H1 (cell line): ENCODE data around the gene PNLDC1. TPM values are rescaled to one million over a fixed set of nuclear protein-coding genes. Genes with fewer than 3 reads are reported as not detected.
A peak's percentile ranks its signal among the peaks of the same experiment; 100 is the strongest.

ENCODE experiments used
- CTCF ChIA-PET: fragments of 300-600 bp; sonication (Branson Sonifier 250); formaldehyde crosslinking; loops from one replicate; lab custom pipeline; 2021; ENCODE audit not compliant: partially characterized antibody; lab: Charles Lee
- POLR2A ChIA-PET: fragments of 300-600 bp; sonication (Branson Sonifier 250); formaldehyde crosslinking; loops from one replicate; lab custom pipeline; 2021; ENCODE audit warnings: inconsistent platforms; ENCODE audit not compliant: partially characterized antibody; lab: Charles Lee
- DNase-seq, 2 experiments: peaks; one replicate each; pipeline versions ENCODE4 v3.0.0 to v3.0.0-alpha.2; 2010 to 2022; ENCODE audit warnings: low spot score in 2 of 2, low read depth in 1 of 2, mixed read lengths in 1 of 2
- FAIRE-seq: peaks from 2 replicates; lab custom pipeline; 2011; peaks lifted over from hg19 to GRCh38; lab: Jason Lieb, UNC
- H2AFZ ChIP-seq: 2 replicates; pipeline ENCODE4 v1.8.1; 2012; ENCODE audit warnings: low read length, inconsistent platforms
- H2AK5ac ChIP-seq: 2 replicates; pipeline ENCODE4 v1.6.1; 2013; ENCODE audit warnings: low read depth, low read length
- H2BK120ac ChIP-seq: replicated peaks from 2 replicates; pipeline ENCODE3; 2013; ENCODE audit warnings: low read depth, low read length, inconsistent platforms
- H2BK12ac ChIP-seq: 2 replicates; pipeline ENCODE4 v1.6.1; 2013; ENCODE audit warnings: low read depth, low read length
- H2BK15ac ChIP-seq: 2 replicates; pipeline ENCODE4 v1.6.1; 2013; ENCODE audit warnings: low read length
- H2BK20ac ChIP-seq: 2 replicates; pipeline ENCODE4 v1.6.1; 2013; ENCODE audit warnings: low read length
- H2BK5ac ChIP-seq: 2 replicates; pipeline ENCODE4 v1.6.1; 2013; ENCODE audit warnings: low read depth, low read length
- H3K14ac ChIP-seq: 2 replicates; pipeline ENCODE4 v1.6.1; 2013; ENCODE audit warnings: inconsistent platforms; ENCODE audit not compliant: insufficient read length
- H3K18ac ChIP-seq: 2 replicates; pipeline ENCODE4 v1.6.1; 2013; ENCODE audit warnings: low read length; ENCODE audit errors: extremely low read depth
- H3K23ac ChIP-seq: 2 replicates; pipeline ENCODE4 v1.6.1; 2013; ENCODE audit warnings: inconsistent platforms; ENCODE audit not compliant: insufficient read length
- H3K23me2 ChIP-seq: 2 replicates; pipeline ENCODE4 v1.6.1; 2013; ENCODE audit warnings: low read depth, low read length
- H3K27ac ChIP-seq: 2 replicates; pipeline ENCODE4 v1.6.1; 2011; ENCODE audit warnings: low read depth, low read length, inconsistent platforms
- H3K27me3 ChIP-seq, 4 experiments: replicated peaks in 1 of 4; 1 replicate in 1 of 4; 2 replicates in 3 of 4; pipeline versions ENCODE4 v1.6.1 to v1.8.1; 2011 to 2013; ENCODE audit warnings: low read length in 3 of 4, mild to moderate bottlenecking in 3 of 4, inconsistent platforms in 2 of 4, mixed read lengths in 2 of 4, moderate library complexity in 1 of 4; ENCODE audit not compliant: control insufficient read depth in 3 of 4, insufficient read depth in 3 of 4; ENCODE audit errors: extremely low read depth in 1 of 4
- H3K36me3 ChIP-seq, 4 experiments: 2 replicates each; pipeline versions ENCODE4 v1.6.1 to v1.8.1; 2011 to 2013; ENCODE audit warnings: mild to moderate bottlenecking in 4 of 4, low read length in 3 of 4, moderate library complexity in 2 of 4, control low read depth in 1 of 4, inconsistent platforms in 1 of 4; ENCODE audit not compliant: insufficient read depth in 4 of 4, control insufficient read depth in 2 of 4
- H3K4ac ChIP-seq: replicated peaks from 2 replicates; pipeline ENCODE3; 2013; ENCODE audit warnings: low read length, low read depth, mixed read lengths, inconsistent platforms; ENCODE audit not compliant: insufficient read length
- H3K4me1 ChIP-seq, 4 experiments: replicated peaks in 1 of 4; 1 replicate in 1 of 4; 2 replicates in 3 of 4; pipeline versions ENCODE4 v1.6.1 to v1.8.1; 2011 to 2013; ENCODE audit warnings: low read length in 3 of 4, inconsistent platforms in 2 of 4, mixed read lengths in 1 of 4; ENCODE audit not compliant: insufficient read depth in 4 of 4, control insufficient read depth in 3 of 4
- H3K4me2 ChIP-seq, 2 experiments: 2 replicates each; pipeline versions ENCODE4 v1.6.1 to v1.8.1; 2011 to 2013; ENCODE audit warnings: low read depth in 2 of 2, low read length in 2 of 2, control low read depth in 1 of 2, inconsistent platforms in 1 of 2, mild to moderate bottlenecking in 1 of 2; ENCODE audit not compliant: insufficient read depth in 1 of 2
- H3K4me3 ChIP-seq, 4 experiments: fragments of 200-600, 300-600 bp in 1 of 4; sonication (generic), shearing (Covaris generic), sonication (Bioruptor Twin) in 1 of 4; 2 replicates each; pipeline versions ENCODE4 v1.5.1 to v1.8.1; 2011 to 2016; ENCODE audit warnings: low read length in 4 of 4, low read depth in 3 of 4, control low read depth in 2 of 4, inconsistent platforms in 2 of 4, mild to moderate bottlenecking in 2 of 4, mixed read lengths in 1 of 4, moderate library complexity in 1 of 4; ENCODE audit not compliant: insufficient read depth in 2 of 4; ENCODE audit errors: extremely low read depth in 1 of 4
- H3K56ac ChIP-seq: replicated peaks from 2 replicates; pipeline ENCODE3; 2013; ENCODE audit warnings: low read depth, mild to moderate bottlenecking, mixed read lengths, low read length, inconsistent platforms; ENCODE audit not compliant: insufficient read length
- H3K79me1 ChIP-seq: 2 replicates; pipeline ENCODE4 v1.6.1; 2013; ENCODE audit warnings: low read depth, low read length, control low read depth
- H3K79me2 ChIP-seq, 2 experiments: 2 replicates each; pipeline versions ENCODE4 v1.6.1 to v1.8.1; 2012 to 2013; ENCODE audit warnings: low read length in 2 of 2, mild to moderate bottlenecking in 2 of 2, inconsistent platforms in 1 of 2; ENCODE audit not compliant: insufficient read depth in 2 of 2, control insufficient read depth in 1 of 2
- H3K9ac ChIP-seq, 4 experiments: replicated peaks in 1 of 4; 1 replicate in 1 of 4; 2 replicates in 3 of 4; pipeline versions ENCODE4 v1.6.1 to v1.8.1; 2011 to 2013; ENCODE audit warnings: low read depth in 3 of 4, low read length in 3 of 4, control low read depth in 2 of 4, mild to moderate bottlenecking in 2 of 4, moderate library complexity in 2 of 4, inconsistent platforms in 1 of 4; ENCODE audit errors: extremely low read depth in 1 of 4
- H3K9me3 ChIP-seq, 2 experiments: 2 replicates each; pipeline versions ENCODE4 v1.6.1 to v1.8.1; 2012 to 2013; ENCODE audit warnings: mild to moderate bottlenecking in 2 of 2, moderate library complexity in 2 of 2, control low read depth in 1 of 2, inconsistent platforms in 1 of 2, low read depth in 1 of 2, low read length in 1 of 2, mixed read lengths in 1 of 2; ENCODE audit not compliant: insufficient read depth in 2 of 2
- H4K20me1 ChIP-seq, 2 experiments: replicated peaks in 1 of 2; 2 replicates each; pipeline versions ENCODE3 to v1.8.1; 2011 to 2013; ENCODE audit warnings: inconsistent platforms in 2 of 2, low read length in 2 of 2, mild to moderate bottlenecking in 1 of 2; ENCODE audit not compliant: insufficient read depth in 2 of 2, control insufficient read depth in 1 of 2
- H4K5ac ChIP-seq: 2 replicates; pipeline ENCODE4 v1.6.1; 2013; ENCODE audit warnings: low read length, low read depth, mixed read lengths, inconsistent platforms; ENCODE audit not compliant: insufficient read length
- H4K8ac ChIP-seq: 2 replicates; pipeline ENCODE4 v1.8.0; 2013; ENCODE audit warnings: mild to moderate bottlenecking, moderate library complexity, low read length, inconsistent platforms; ENCODE audit not compliant: insufficient read depth; ENCODE audit errors: extremely low read depth
- H4K91ac ChIP-seq: replicated peaks from 2 replicates; pipeline ENCODE3; 2013; ENCODE audit warnings: low read length, mixed read lengths, inconsistent platforms; ENCODE audit not compliant: insufficient read length
- ASH2L ChIP-seq: fragments of 200-600, 300-600 bp; sonication (generic); IDR thresholded peaks from one replicate; pipeline ENCODE4 v1.7.1; 2017; ENCODE audit warnings: low read length
- BACH1 ChIP-seq: IDR thresholded peaks from 2 replicates; pipeline ENCODE4 v1.6.1; 2012; ENCODE audit warnings: low read length, improper control_type of control experiment
- BCL11A ChIP-seq, 2 experiments: IDR thresholded peaks; one replicate each; pipeline ENCODE4 v1.6.1; 2011; ENCODE audit warnings: low read depth in 2 of 2, low read length in 2 of 2, mild to moderate bottlenecking in 2 of 2
- HDAC2 ChIP-seq, 2 experiments: fragments of 300-600 bp in 1 of 2; sonication (generic) in 1 of 2; IDR thresholded peaks; 2 replicates each; pipeline ENCODE4 v1.6.1; 2011 to 2012; ENCODE audit warnings: low read depth in 2 of 2, low read length in 2 of 2, mild to moderate bottlenecking in 2 of 2, moderate library complexity in 2 of 2, borderline replicate concordance in 1 of 2, inconsistent platforms in 1 of 2
- SP2 ChIP-seq: IDR thresholded peaks from 2 replicates; pipeline ENCODE4 v1.6.1; 2012; ENCODE audit warnings: mild to moderate bottlenecking, low read length, inconsistent platforms
- TBP ChIP-seq: IDR thresholded peaks from 2 replicates; pipeline ENCODE4 v1.6.1; 2011; ENCODE audit warnings: low read depth, low read length, improper control_type of control experiment
- WGBS, 2 experiments: shearing (Covaris generic) in 1 of 2; methylation state at CpG; one replicate each; pipeline versions ENCODE4 v1.1.6 to v1.1.7; 2013 to 2015; ENCODE audit warnings: low lambda C conversion rate in 2 of 2, mixed read lengths in 2 of 2, inconsistent platforms in 1 of 2, low coverage in 1 of 2, missing lambda C conversion rate in 1 of 2; ENCODE audit not compliant: insufficient replicate concordance in 2 of 2, insufficient coverage in 1 of 2, insufficient read length in 1 of 2; ENCODE audit errors: extremely low coverage in 1 of 2, missing lambda C conversion rate in 1 of 2; 5-methylcytosine and 5-hydroxymethylcytosine counted together
- polyA plus RNA-seq, 7 experiments: library from polyadenylated mRNA; depleted of rRNA in 3 of 7; stranded (reverse) in 5 of 7; unstranded in 2 of 7; fragments of >200 nt in 5 of 7; fragments of 200-250 nt in 2 of 7; gene quantifications; 1 replicate in 5 of 7; 2 replicates in 1 of 7; 4 replicates in 1 of 7; pipeline versions ENCODE4 v1.2.1 to v1.2.3, GENCODE V29; 2011 to 2013; ENCODE audit warnings: missing spikeins in 2 of 7, mixed read lengths in 2 of 7
- total RNA-seq: library from RNA; stranded (reverse); fragmentation: NEBNext Ultra II Directional; extraction: Animal tissue kit (Norgen Biotek cat#: 25700); gene quantifications from 2 replicates; pipeline ENCODE4 v1.2.1, GENCODE V29; 2021

PNLDC1 gene
- total and polyA plus RNA-seq, 2 of the 8 experiments (the other 6 are each of a cell fraction or from before 2014, with no cell fraction given), result 0.15 to 0.34 TPM

- peak overlapping the region; percentile 19; the same call in 1 of the 2 replicates for H2BK12ac ChIP-seq
- H2BK5ac ChIP-seq, result peak overlapping the region; percentile 36; the same call in 1 of the 2 replicates
- peaks cover 0 to 9% (median 4%) of the 10 kb centered on the region in 4 experiments; a peak in 4 of 7 replicates for H3K4me1 ChIP-seq
- no peaks in the 10 kb centered on the region for H3K36me3 ChIP-seq
- TF ChIP-seq TBP (no peak), ASH2L (peak; percentile 57), BCL11A (IDR thresholded peaks at IDR 0.05; ENCODE audit: low read depth in 2 of 2, low read length in 2 of 2) (no peak), HDAC2 (IDR thresholded peaks at IDR 0.05; ENCODE audit: borderline replicate concordance in 1 of 2, low read depth in 2 of 2, low read length in 2 of 2) (no peak), BACH1 (no peak), SP2 (no peak)
- no peak overlapping the region for H2AK5ac ChIP-seq
- no peak overlapping the region for H3K56ac ChIP-seq
- H2BK20ac ChIP-seq, result no peak overlapping the region; the same call in 1 of the 2 replicates
- H3K4me3 ChIP-seq, result no peak overlapping the region
- no peak overlapping the region for H4K5ac ChIP-seq
- no peak overlapping the region for H2BK120ac ChIP-seq
- H2AFZ ChIP-seq, result peak overlapping the region; percentile 25; the same call in 1 of the 2 replicates
- no peaks in the 10 kb centered on the region for H3K27me3 ChIP-seq
- H3K23me2 ChIP-seq, result no peaks in the 10 kb centered on the region; the same call in 1 of the 2 replicates
- H4K91ac ChIP-seq, result no peak overlapping the region
- WGBS, 2 experiments, result 76% methylated on average over 7 of the region's 7 CpGs; no CpG with 5 or more reads in 1 of the 2 experiments
- no peak overlapping the region for H3K14ac ChIP-seq
- H3K79me1 ChIP-seq, result no peaks in the 10 kb centered on the region
- FAIRE-seq (no peak), DNase-seq (no peak)
- ChIA-PET POLR2A (interaction anchor here (1.5 to 2.3 kb wide), 2 partner anchors 47 to 49 kb away, joined by 6 to 8 read pairs; partner anchors contain the start of gene TCP1), CTCF (interaction anchor here (0.6 to 1.3 kb wide), 3 partner anchors 14 to 32 kb away, joined by 3 to 4 read pairs (median 4); no protein-coding TSS in a partner anchor)
- H3K9ac ChIP-seq, result no peak overlapping the region
- H2BK15ac ChIP-seq, result peak overlapping the region; percentile 65; the same call in 1 of the 2 replicates
- peak overlapping the region; percentile 15; the same call in 1 of the 2 replicates for H3K18ac ChIP-seq
- H3K9me3 ChIP-seq, result no peaks in the 10 kb centered on the region
- peak overlapping the region in 1 of 2 experiments; percentile 43; a peak in 1 of 4 replicates for H3K4me2 ChIP-seq
- no peak overlapping the region for H3K23ac ChIP-seq
- H3K79me2 ChIP-seq, result no peaks in the 10 kb centered on the region
- no peak overlapping the region for H4K8ac ChIP-seq
- no peak overlapping the region for H3K4ac ChIP-seq
- H4K20me1 ChIP-seq, result no peaks in the 10 kb centered on the region
- H3K27ac ChIP-seq, result no peak overlapping the region; the same call in 1 of the 2 replicates
Measured at GRCh38 chr6:159838020-159838744, 38.1 kb downstream of the PNLDC1 start.
